ENCODE data around the gene ACSM2A. TPM values are rescaled to one million over a fixed set of nuclear protein-coding genes. Genes with fewer than 3 reads are reported as not detected.
"Not testable (repeated sequence)": the region's sequence is repeated elsewhere in the genome, so short reads cannot be mapped to it uniquely, and the experiment has no call there.

The ACSM2A gene
- total and polyA plus RNA-seq, 2 of the 4 experiments (the other 2 are of a cell fraction) = not detected

- H4K91ac ChIP-seq (ENCODE audit: insufficient read depth, low read depth, low read length); H4K8ac ChIP-seq (ENCODE audit: low read depth in 2 of 2, low read length in 2 of 2); H2BK15ac ChIP-seq (ENCODE audit: low read depth, low read length); dilution Hi-C loops (cut with HindIII; ENCODE audit: low sequenced_read_pairs, unreplicated experiment); intact Hi-C loops (cut with micrococcal nuclease); POLR2A ChIA-PET (ENCODE audit: unreplicated experiment); H3K9me3 ChIP-seq (ENCODE audit: control insufficient read depth, insufficient read depth, low read length); H3K4me2 ChIP-seq (ENCODE audit: low read depth, low read length); H3K27me3 ChIP-seq (ENCODE audit: control insufficient read depth, insufficient read depth, low read length); H3K9me1 ChIP-seq (ENCODE audit: insufficient read depth, low read length); BruUV-seq (replicated peaks); H3K4me1 ChIP-seq (ENCODE audit: control insufficient read depth, insufficient read depth, low read length); H3K18ac ChIP-seq (ENCODE audit: low read depth, low read length); H3K79me1 ChIP-seq (ENCODE audit: low read depth in 1 of 2, low read length in 2 of 2); ATAC-seq (ENCODE audit: low read depth); H3K27ac ChIP-seq (ENCODE audit: insufficient read depth, low read length); DNase-seq; H2BK120ac ChIP-seq (ENCODE audit: low read depth, low read length); H3K14ac ChIP-seq (replicated peaks; ENCODE audit: low read depth, low read length); H3K4ac ChIP-seq (ENCODE audit: low read depth, low read length); H2BK20ac ChIP-seq (ENCODE audit: low read depth, low read length); H3K9ac ChIP-seq (ENCODE audit: low read depth, low read length); H2BK5ac ChIP-seq (ENCODE audit: low read depth, low read length, poor library complexity, severe bottlenecking); in situ Hi-C loops (cut with MboI; ENCODE audit: low sequenced_read_pairs); H3K4me3 ChIP-seq (ENCODE audit: insufficient read depth, low read depth, low read length); H2AK9ac ChIP-seq (replicated peaks; ENCODE audit: low read depth, low read length, poor library complexity); H4K20me1 ChIP-seq (ENCODE audit: insufficient read depth, low read length); H3K36me3 ChIP-seq (ENCODE audit: control insufficient read depth, insufficient read depth, low read length); CTCF ChIA-PET; H3K23ac ChIP-seq (ENCODE audit: low read depth, low read length); H2AK5ac ChIP-seq (ENCODE audit: low read depth, low read length); H4K5ac ChIP-seq (ENCODE audit: low read depth, low read length); H3K56ac ChIP-seq (ENCODE audit: extremely low read depth, insufficient read depth, low read length); H2AFZ ChIP-seq (replicated peaks; ENCODE audit: low read length, poor library complexity): not testable (repeated sequence)
- WGBS, 2 experiments (ENCODE audit: extremely low coverage in 2 of 2, insufficient read length in 1 of 2) = no CpG with 5 or more reads among the region's 2 CpGs
Measured at GRCh38 chr16:20427401-20427797, 23.9 kb upstream of the ACSM2A start.

- H2BK20ac ChIP-seq (ENCODE audit: low read depth, low read length); H3K56ac ChIP-seq (ENCODE audit: extremely low read depth, insufficient read depth, low read length); H4K8ac ChIP-seq (ENCODE audit: low read depth in 2 of 2, low read length in 2 of 2); H3K4me2 ChIP-seq (ENCODE audit: low read depth, low read length); intact Hi-C loops (cut with micrococcal nuclease); in situ Hi-C loops (cut with MboI; ENCODE audit: low sequenced_read_pairs); CTCF ChIA-PET; H4K5ac ChIP-seq (ENCODE audit: low read depth, low read length); H2BK15ac ChIP-seq (ENCODE audit: low read depth, low read length); H4K20me1 ChIP-seq (ENCODE audit: insufficient read depth, low read length); DNase-seq; H3K9me3 ChIP-seq (ENCODE audit: control insufficient read depth, insufficient read depth, low read length); H2AK9ac ChIP-seq (replicated peaks; ENCODE audit: low read depth, low read length, poor library complexity); H3K4me3 ChIP-seq (ENCODE audit: insufficient read depth, low read depth, low read length); BruUV-seq (replicated peaks); H3K23ac ChIP-seq (ENCODE audit: low read depth, low read length); H3K4me1 ChIP-seq (ENCODE audit: control insufficient read depth, insufficient read depth, low read length); H2AK5ac ChIP-seq (ENCODE audit: low read depth, low read length); H3K14ac ChIP-seq (replicated peaks; ENCODE audit: low read depth, low read length); H3K36me3 ChIP-seq (ENCODE audit: control insufficient read depth, insufficient read depth, low read length); H3K27me3 ChIP-seq (ENCODE audit: control insufficient read depth, insufficient read depth, low read length); dilution Hi-C loops (cut with HindIII; ENCODE audit: low sequenced_read_pairs, unreplicated experiment); H2BK120ac ChIP-seq (ENCODE audit: low read depth, low read length); H2AFZ ChIP-seq (replicated peaks; ENCODE audit: low read length, poor library complexity); H3K27ac ChIP-seq (ENCODE audit: insufficient read depth, low read length); H3K4ac ChIP-seq (ENCODE audit: low read depth, low read length); H3K9ac ChIP-seq (ENCODE audit: low read depth, low read length); H3K79me1 ChIP-seq (ENCODE audit: low read depth in 1 of 2, low read length in 2 of 2); H3K18ac ChIP-seq (ENCODE audit: low read depth, low read length); H4K91ac ChIP-seq (ENCODE audit: insufficient read depth, low read depth, low read length); ATAC-seq (ENCODE audit: low read depth); H2BK5ac ChIP-seq (ENCODE audit: low read depth, low read length, poor library complexity, severe bottlenecking); POLR2A ChIA-PET (ENCODE audit: unreplicated experiment); H3K9me1 ChIP-seq (ENCODE audit: insufficient read depth, low read length): not testable (repeated sequence)
- no CpG with 5 or more reads among the region's 7 CpGs for WGBS, 2 experiments (ENCODE audit: extremely low coverage in 2 of 2, insufficient read length in 1 of 2)
Measured at GRCh38 chr16:20429499-20429898, 21.8 kb upstream of the ACSM2A start.
